Keratinocyte (primary cell): ENCODE measurements around the gene AGTRAP. TPM values are rescaled to one million over a fixed set of nuclear protein-coding genes. Genes with fewer than 3 reads are reported as not detected.

Experiments used
- DNase-seq: peaks from one replicate; pipeline ENCODE4 v3.0.0-alpha.2; 2011; ENCODE audit warnings: low read depth, missing footprints, low spot score
- FAIRE-seq: peaks from 2 replicates; lab custom pipeline; 2011; peaks lifted over from hg19 to GRCh38; lab: Jason Lieb, UNC
- H2AFZ ChIP-seq: 2 replicates; pipeline ENCODE4 v1.6.0; 2012; ENCODE audit warnings: low read length, control low read depth, inconsistent platforms; ENCODE audit not compliant: control insufficient read depth
- H3K27ac ChIP-seq: 2 replicates; pipeline ENCODE4 v1.5.1; 2011; ENCODE audit warnings: low read length; ENCODE audit not compliant: control insufficient read depth, insufficient read depth
- H3K27me3 ChIP-seq: 3 replicates; pipeline ENCODE4 v1.6.0; 2011; ENCODE audit warnings: low read length; ENCODE audit not compliant: control insufficient read depth, insufficient read depth; ENCODE audit errors: extremely low read depth
- H3K36me3 ChIP-seq, 2 experiments: 2 replicates in 1 of 2; 3 replicates in 1 of 2; pipeline ENCODE4 v1.5.1; 2011; ENCODE audit warnings: low read length in 2 of 2, mild to moderate bottlenecking in 1 of 2; ENCODE audit not compliant: control insufficient read depth in 2 of 2, insufficient read depth in 2 of 2; ENCODE audit errors: extremely low read depth in 1 of 2
- H3K4me1 ChIP-seq: 3 replicates; pipeline ENCODE4 v1.5.1; 2011; ENCODE audit warnings: low read length; ENCODE audit not compliant: control insufficient read depth, insufficient read depth; ENCODE audit errors: extremely low read depth
- H3K4me2 ChIP-seq: 3 replicates; pipeline ENCODE4 v1.6.0; 2011; ENCODE audit warnings: low read depth, low read length; ENCODE audit not compliant: control insufficient read depth, insufficient read depth; ENCODE audit errors: extremely low read depth
- H3K4me3 ChIP-seq, 3 experiments: fragments of 200-600 bp in 1 of 3; sonication (generic) in 1 of 3; 2 replicates in 2 of 3; 3 replicates in 1 of 3; pipeline ENCODE4 v1.5.1; 2011 to 2016; ENCODE audit warnings: low read length in 3 of 3, mild to moderate bottlenecking in 3 of 3, control low read depth in 2 of 3, inconsistent platforms in 1 of 3, low read depth in 1 of 3, mixed read lengths in 1 of 3, mixed run types in 1 of 3, moderate library complexity in 1 of 3; ENCODE audit not compliant: control insufficient read depth in 2 of 3, insufficient read depth in 2 of 3; ENCODE audit errors: extremely low read depth in 1 of 3
- H3K79me2 ChIP-seq: 2 replicates; pipeline ENCODE4 v1.6.0; 2012; ENCODE audit warnings: low read length; ENCODE audit not compliant: control insufficient read depth, insufficient read depth
- H3K9ac ChIP-seq: 3 replicates; pipeline ENCODE4 v1.6.0; 2011; ENCODE audit warnings: low read length; ENCODE audit not compliant: control insufficient read depth, insufficient read depth; ENCODE audit errors: extremely low read depth
- H3K9me1 ChIP-seq: 3 replicates; pipeline ENCODE4 v1.6.0; 2011; ENCODE audit warnings: low read length; ENCODE audit not compliant: control insufficient read depth, insufficient read depth; ENCODE audit errors: extremely low read depth
- H3K9me3 ChIP-seq: 2 replicates; pipeline ENCODE4 v1.5.1; 2012; ENCODE audit warnings: low read depth, low read length; ENCODE audit not compliant: control insufficient read depth
- H4K20me1 ChIP-seq: 3 replicates; pipeline ENCODE4 v1.6.0; 2011; ENCODE audit warnings: low read length; ENCODE audit not compliant: control insufficient read depth, insufficient read depth; ENCODE audit errors: extremely low read depth
- CTCF ChIP-seq, 3 experiments: IDR thresholded peaks in 1 of 3; conservative IDR thresholded peaks in 1 of 3; optimal IDR thresholded peaks in 1 of 3; 2 replicates in 2 of 3; 3 replicates in 1 of 3; pipeline versions ENCODE3 to v1.5.1; 2011; ENCODE audit warnings: low read length in 3 of 3, mild to moderate bottlenecking in 3 of 3, moderate library complexity in 2 of 3, control low read depth in 1 of 3, inconsistent platforms in 1 of 3; ENCODE audit not compliant: insufficient read depth in 2 of 3; ENCODE audit errors: extremely low read depth in 1 of 3
- EZH2 ChIP-seq: IDR thresholded peaks from one replicate; pipeline ENCODE4 v1.6.1; 2012; ENCODE audit warnings: inconsistent platforms, mild to moderate bottlenecking, low read length, moderate library complexity
- dilution Hi-C: fragments of 300-500 bp; cut with MboI; formaldehyde crosslinking; loops from one replicate; pipeline ENCODE4 v1.7.0; 2020; ENCODE audit warnings: low sequenced_read_pairs; ENCODE audit not compliant: extremely low pct_ligation_motif_present
- polyA plus RNA-seq, 5 experiments: library from polyadenylated mRNA; depleted of rRNA in 3 of 5; stranded (reverse) in 3 of 5; stranded (forward) in 1 of 5; unstranded in 1 of 5; fragments of >200 nt; gene quantifications; 1 replicate in 1 of 5; 2 replicates in 3 of 5; 3 replicates in 1 of 5; pipeline versions ENCODE4 v1.2.1 to v1.2.3, GENCODE V29; 2011 to 2012; ENCODE audit warnings: missing spikeins in 2 of 5, low read depth in 1 of 5, low replicate concordance in 1 of 5

Gene AGTRAP
- polyA plus RNA-seq, 1 donor (not counting 4 experiments of a cell fraction or from before 2014, with no cell fraction given) = 36.7 TPM

GRCh38 chr1:11783556-11783955, 47.6 kb downstream of the AGTRAP start:
- FAIRE-seq = no peak

GRCh38 chr1:11784256-11784992, 48.5 kb downstream of the AGTRAP start:
- dilution Hi-C loops = no loop called here
- H3K4me1 ChIP-seq = peaks cover 13% of the 10 kb centered on the region
- H3K27me3 ChIP-seq = no peaks in the 10 kb centered on the region
- no peak overlapping the region for H3K9ac ChIP-seq
- DNase-seq = no peak
- no peaks in the 10 kb centered on the region for H3K9me1 ChIP-seq
- no peak overlapping the region for H2AFZ ChIP-seq
- no peaks in the 10 kb centered on the region for H3K9me3 ChIP-seq
- no peaks in the 10 kb centered on the region for H3K79me2 ChIP-seq
- TF ChIP-seq CTCF (optimal IDR thresholded peaks at IDR 0.05 in 1 of 3, IDR thresholded peaks at IDR 0.05 in 1 of 3, conservative IDR thresholded peaks at IDR 0.05 in 1 of 3; ENCODE audit: extremely low read depth in 1 of 3, insufficient read depth in 2 of 3, low read length in 3 of 3) = no peak
- TF ChIP-seq EZH2 = no peak
- no peak for FAIRE-seq
- H3K4me3 ChIP-seq = no peak overlapping the region
- H3K4me2 ChIP-seq = no peak overlapping the region
- H3K36me3 ChIP-seq = no peaks in the 10 kb centered on the region
- H4K20me1 ChIP-seq = no peaks in the 10 kb centered on the region
- no peak overlapping the region for H3K27ac ChIP-seq

More at GRCh38 chr1:11783556-11783955, 47.6 kb downstream of the AGTRAP start:
- TF ChIP-seq CTCF (optimal IDR thresholded peaks at IDR 0.05 in 1 of 3, IDR thresholded peaks at IDR 0.05 in 1 of 3, conservative IDR thresholded peaks at IDR 0.05 in 1 of 3; ENCODE audit: extremely low read depth in 1 of 3, insufficient read depth in 2 of 3, low read length in 3 of 3) (no peak), EZH2 (no peak)
- H3K36me3 ChIP-seq = no peaks in the 10 kb centered on the region
- H3K79me2 ChIP-seq = no peaks in the 10 kb centered on the region
- H3K9me3 ChIP-seq = no peaks in the 10 kb centered on the region
- dilution Hi-C loops = no loop called here
- no peaks in the 10 kb centered on the region for H3K9me1 ChIP-seq
- H2AFZ ChIP-seq = no peak overlapping the region
- H3K4me2 ChIP-seq = no peak overlapping the region
- H3K27me3 ChIP-seq = no peaks in the 10 kb centered on the region
- no peaks in the 10 kb centered on the region for H4K20me1 ChIP-seq
- H3K9ac ChIP-seq = no peak overlapping the region
- DNase-seq = no peak
- H3K4me3 ChIP-seq = no peak overlapping the region
- peaks cover 13% of the 10 kb centered on the region for H3K4me1 ChIP-seq
- no peak overlapping the region for H3K27ac ChIP-seq
